Mucosa of gallbladder (tissue), 1 donor: ENCODE data around the gene PSMD1. TPM values are rescaled to one million over a fixed set of nuclear protein-coding genes. Genes with fewer than 3 reads are reported as not detected.

Source experiments
- DNase-seq: peaks from one replicate; pipeline ENCODE4 v3.0.0-alpha.2; 2020; ENCODE audit warnings: low spot score
- total RNA-seq: library from RNA; stranded (reverse); gene quantifications from one replicate; pipeline ENCODE4 v1.2.1, GENCODE V29; 2021
- donor health status: DM: no; HTN: no; CAD: no.

Gene PSMD1
- total RNA-seq, 1 donor from 2014 or later, result 55.6 TPM

GRCh38 chr2:231034291-231034882 is 22.3 kb upstream of the PSMD1 start:
- no peak for DNase-seq

- DNase-seq, result no peak
Measured at GRCh38 chr2:231036131-231036530, 20.5 kb upstream of the PSMD1 start.

- DNase-seq, result no peak
Measured at GRCh38 chr2:231036578-231037106, 20.0 kb upstream of the PSMD1 start.

GRCh38 chr2:231037202-231037730 is 19.4 kb upstream of the PSMD1 start, which contains the start of gene C2orf72:
C2orf72 (plus strand) TSS chr2:231037523; CDS start chr2:231037566, 43 bp downstream.
- DNase-seq, result no peak

GRCh38 chr2:231037731-231038482 is 18.8 kb upstream of the PSMD1 start:
- no peak for DNase-seq

- no peak for DNase-seq
Measured at GRCh38 chr2:231038483-231039293, 18.0 kb upstream of the PSMD1 start.

GRCh38 chr2:231039294-231039664 is 17.4 kb upstream of the PSMD1 start:
- no peak for DNase-seq

GRCh38 chr2:231039821-231040364 is 16.8 kb upstream of the PSMD1 start:
- DNase-seq, result no peak

- no peak for DNase-seq
Measured at GRCh38 chr2:231041061-231041689, 15.5 kb upstream of the PSMD1 start.

GRCh38 chr2:231043796-231044195 is 12.9 kb upstream of the PSMD1 start:
- DNase-seq, result no peak

GRCh38 chr2:231046916-231047273 is 9.8 kb upstream of the PSMD1 start:
- DNase-seq, result no peak

- no peak for DNase-seq
Measured at GRCh38 chr2:231047274-231047922, 9.3 kb upstream of the PSMD1 start.

GRCh38 chr2:231047923-231048915 is 8.4 kb upstream of the PSMD1 start:
- no peak for DNase-seq

- no peak for DNase-seq
Measured at GRCh38 chr2:231049286-231050017, 7.2 kb upstream of the PSMD1 start.

GRCh38 chr2:231050018-231050901 is 6.4 kb upstream of the PSMD1 start:
- DNase-seq, result peak; percentile 92

GRCh38 chr2:231051116-231051515 is 5.6 kb upstream of the PSMD1 start:
- no peak for DNase-seq

- peak; percentile 83 for DNase-seq
Measured at GRCh38 chr2:231052494-231053451, 3.9 kb upstream of the PSMD1 start.
